K562 (cell line): ENCODE measurements around the gene CMIP. TPM values are rescaled to one million over a fixed set of nuclear protein-coding genes. Genes with fewer than 3 reads are reported as not detected.

Source experiments
- BRCA1 ChIP-seq, 2 experiments: fragments of 450-650 bp in 1 of 2; sonication (generic) in 1 of 2; formaldehyde crosslinking in 1 of 2; IDR thresholded peaks; 2 replicates each; pipeline versions ENCODE4 v1.5.0 to v1.6.1; 2017 to 2020; ENCODE audit warnings: mild to moderate bottlenecking in 1 of 2, missing genetic modification reagents in 1 of 2
- CC2D1A ChIP-seq: fragments of 450-650 bp; IDR thresholded peaks from 2 replicates; pipeline ENCODE4 v1.6.1; 2017; ENCODE audit warnings: mild to moderate bottlenecking
- ETV5 ChIP-seq: sonication (generic); formaldehyde crosslinking; IDR thresholded peaks from 2 replicates; pipeline ENCODE4 v1.4.0; 2020; ENCODE audit warnings: low read depth, mild to moderate bottlenecking, missing genetic modification reagents
- FOXA1 ChIP-seq: fragments of 450-650 bp; IDR thresholded peaks from 2 replicates; pipeline ENCODE4 v1.6.1; 2016; ENCODE audit warnings: mild to moderate bottlenecking, borderline replicate concordance
- RBM22 ChIP-seq: fragments of 200-400 bp; formaldehyde crosslinking; IDR thresholded peaks from 2 replicates; pipeline ENCODE4 v1.6.1; 2018; ENCODE audit warnings: low read length, low read depth; ENCODE audit not compliant: poor library complexity, severe bottlenecking
- ZC3H4 ChIP-seq: sonication (generic); formaldehyde crosslinking; IDR thresholded peaks from 2 replicates; pipeline ENCODE4 v1.9.0; 2021; ENCODE audit warnings: missing genetic modification reagents, borderline replicate concordance
- ZNF79 ChIP-seq: fragments of 250-450 bp; sonication (Bioruptor Pico); IDR thresholded peaks from 2 replicates; pipeline ENCODE4 v1.4.0; 2020; ENCODE audit warnings: low read depth, mild to moderate bottlenecking, moderate library complexity
- polyA plus RNA-seq, 8 experiments: library from polyadenylated mRNA; depleted of rRNA in 4 of 8; stranded (reverse) in 5 of 8; unstranded in 3 of 8; fragments of >200 nt; fragmentation: Nextera tagmentation in 2 of 8; fragmentation: Illumina TruSeq in 1 of 8; extraction: Ambion mirVana in 2 of 8; extraction: Trizol in 1 of 8; gene quantifications; 2 replicates each; pipeline versions ENCODE4 v1.2.1 to v1.2.3, GENCODE V29; 2011 to 2014; ENCODE audit warnings: inconsistent platforms in 1 of 8, missing spikeins in 1 of 8
- total RNA-seq, 7 experiments: library from RNA; depleted of rRNA in 6 of 7; stranded (reverse); fragments of >200 nt in 6 of 7; fragmentation: Illumina TruSeq in 2 of 7; extraction: Trizol in 2 of 7; gene quantifications; 2 replicates each; pipeline versions ENCODE4 v1.2.1 to v1.2.3, GENCODE V29; 2011 to 2021; ENCODE audit warnings: low replicate concordance in 1 of 7
- TF ChIP-seq, protein P1 (sequence below), 2 experiments: fragments of 450-650 bp; formaldehyde crosslinking in 1 of 2; IDR thresholded peaks; 2 replicates each; pipeline versions ENCODE4 v1.4.0 to v1.6.1; 2014 to 2020; ENCODE audit warnings: mild to moderate bottlenecking in 2 of 2, borderline replicate concordance in 1 of 2, low read depth in 1 of 2
- TF ChIP-seq, protein P2 (sequence below): fragments of 450-650 bp; formaldehyde crosslinking; IDR thresholded peaks from 2 replicates; pipeline ENCODE4 v1.4.0; 2020; ENCODE audit warnings: mild to moderate bottlenecking
- TF ChIP-seq, protein P3 (sequence below): fragments of 450-650 bp; IDR thresholded peaks from 2 replicates; pipeline ENCODE4 v1.6.1; 2016
- TF ChIP-seq, protein P4 (sequence below): fragments of 450-650 bp; formaldehyde crosslinking; IDR thresholded peaks from 2 replicates; pipeline ENCODE4 v1.4.0; 2022; ENCODE audit warnings: missing genetic modification characterization
- TF ChIP-seq, protein P5 (sequence below), 2 experiments: fragments of 450-650 bp; conservative IDR thresholded peaks; 2 replicates each; pipeline ENCODE4 v1.6.1; 2017; ENCODE audit warnings: mild to moderate bottlenecking in 2 of 2, moderate library complexity in 2 of 2

The CMIP gene
- total and polyA plus RNA-seq, 9 of the 15 experiments (the other 6 are each of a cell fraction or from before 2014, with no cell fraction given): 0.94 to 82.5 (median 10.3) TPM

DNA sequence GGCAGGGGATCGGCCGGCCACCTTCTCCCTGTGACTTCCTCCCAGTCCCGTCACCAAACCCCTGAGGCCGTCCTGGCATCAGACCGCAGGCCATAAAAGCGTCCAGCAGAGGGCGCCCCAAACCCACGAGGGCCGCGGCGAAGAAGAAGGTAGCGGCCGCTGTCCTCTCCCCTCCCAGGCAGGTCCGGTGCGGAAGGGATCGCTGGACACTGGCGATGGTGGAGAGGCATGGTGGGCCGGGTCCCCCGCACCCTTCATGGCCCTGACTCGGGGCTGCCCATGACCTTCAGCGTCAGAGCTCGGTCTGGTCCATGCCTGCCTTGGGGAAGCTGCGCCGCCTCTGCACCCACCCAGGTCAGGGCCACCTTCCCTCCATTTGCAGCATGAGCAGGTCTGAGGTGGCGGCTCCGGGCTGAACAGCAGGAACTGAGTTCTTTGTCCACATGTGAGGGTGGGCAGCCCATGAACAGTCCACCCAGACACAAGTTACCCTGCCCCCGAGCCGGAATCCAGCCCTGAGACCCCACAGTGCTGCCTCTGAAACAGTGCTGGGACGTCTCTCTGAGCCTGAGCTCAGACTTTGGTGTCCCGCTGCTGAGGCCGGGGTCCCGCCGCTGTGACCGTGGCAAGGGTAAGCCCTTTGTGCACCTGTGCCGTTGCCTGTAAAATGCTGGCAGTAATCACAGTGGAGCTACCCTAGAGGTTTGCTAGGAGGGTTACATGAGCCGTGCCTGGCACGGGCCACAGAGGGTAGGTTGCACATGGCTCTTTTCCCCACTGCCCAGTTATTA is 40.8 kb upstream of the CMIP start (continued):
- TF ChIP-seq, protein P1, sequence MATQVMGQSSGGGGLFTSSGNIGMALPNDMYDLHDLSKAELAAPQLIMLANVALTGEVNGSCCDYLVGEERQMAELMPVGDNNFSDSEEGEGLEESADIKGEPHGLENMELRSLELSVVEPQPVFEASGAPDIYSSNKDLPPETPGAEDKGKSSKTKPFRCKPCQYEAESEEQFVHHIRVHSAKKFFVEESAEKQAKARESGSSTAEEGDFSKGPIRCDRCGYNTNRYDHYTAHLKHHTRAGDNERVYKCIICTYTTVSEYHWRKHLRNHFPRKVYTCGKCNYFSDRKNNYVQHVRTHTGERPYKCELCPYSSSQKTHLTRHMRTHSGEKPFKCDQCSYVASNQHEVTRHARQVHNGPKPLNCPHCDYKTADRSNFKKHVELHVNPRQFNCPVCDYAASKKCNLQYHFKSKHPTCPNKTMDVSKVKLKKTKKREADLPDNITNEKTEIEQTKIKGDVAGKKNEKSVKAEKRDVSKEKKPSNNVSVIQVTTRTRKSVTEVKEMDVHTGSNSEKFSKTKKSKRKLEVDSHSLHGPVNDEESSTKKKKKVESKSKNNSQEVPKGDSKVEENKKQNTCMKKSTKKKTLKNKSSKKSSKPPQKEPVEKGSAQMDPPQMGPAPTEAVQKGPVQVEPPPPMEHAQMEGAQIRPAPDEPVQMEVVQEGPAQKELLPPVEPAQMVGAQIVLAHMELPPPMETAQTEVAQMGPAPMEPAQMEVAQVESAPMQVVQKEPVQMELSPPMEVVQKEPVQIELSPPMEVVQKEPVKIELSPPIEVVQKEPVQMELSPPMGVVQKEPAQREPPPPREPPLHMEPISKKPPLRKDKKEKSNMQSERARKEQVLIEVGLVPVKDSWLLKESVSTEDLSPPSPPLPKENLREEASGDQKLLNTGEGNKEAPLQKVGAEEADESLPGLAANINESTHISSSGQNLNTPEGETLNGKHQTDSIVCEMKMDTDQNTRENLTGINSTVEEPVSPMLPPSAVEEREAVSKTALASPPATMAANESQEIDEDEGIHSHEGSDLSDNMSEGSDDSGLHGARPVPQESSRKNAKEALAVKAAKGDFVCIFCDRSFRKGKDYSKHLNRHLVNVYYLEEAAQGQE (IDR thresholded peaks at IDR 0.05; ENCODE audit: borderline replicate concordance): peak; percentile 96
- TF ChIP-seq, protein P1 (CRISPR knock-in tag; IDR thresholded peaks at IDR 0.05; ENCODE audit: low read depth): no peak
- TF ChIP-seq BRCA1 (IDR thresholded peaks at IDR 0.05) (no peak), BRCA1 (CRISPR knock-in tag; IDR thresholded peaks at IDR 0.05) (no peak), RBM22 (no peak), ZNF79 (CRISPR knock-in tag) (no peak), ZC3H4 (CRISPR knock-in tag) (no peak), CC2D1A (peak; percentile 96), FOXA1 (no peak), ETV5 (CRISPR knock-in tag) (peak; percentile 57; the same call in 1 of the 2 replicates)
- TF ChIP-seq, protein P2, sequence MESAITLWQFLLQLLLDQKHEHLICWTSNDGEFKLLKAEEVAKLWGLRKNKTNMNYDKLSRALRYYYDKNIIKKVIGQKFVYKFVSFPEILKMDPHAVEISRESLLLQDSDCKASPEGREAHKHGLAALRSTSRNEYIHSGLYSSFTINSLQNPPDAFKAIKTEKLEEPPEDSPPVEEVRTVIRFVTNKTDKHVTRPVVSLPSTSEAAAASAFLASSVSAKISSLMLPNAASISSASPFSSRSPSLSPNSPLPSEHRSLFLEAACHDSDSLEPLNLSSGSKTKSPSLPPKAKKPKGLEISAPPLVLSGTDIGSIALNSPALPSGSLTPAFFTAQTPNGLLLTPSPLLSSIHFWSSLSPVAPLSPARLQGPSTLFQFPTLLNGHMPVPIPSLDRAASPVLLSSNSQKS (CRISPR knock-in tag): no peak
- TF ChIP-seq, protein P3, sequence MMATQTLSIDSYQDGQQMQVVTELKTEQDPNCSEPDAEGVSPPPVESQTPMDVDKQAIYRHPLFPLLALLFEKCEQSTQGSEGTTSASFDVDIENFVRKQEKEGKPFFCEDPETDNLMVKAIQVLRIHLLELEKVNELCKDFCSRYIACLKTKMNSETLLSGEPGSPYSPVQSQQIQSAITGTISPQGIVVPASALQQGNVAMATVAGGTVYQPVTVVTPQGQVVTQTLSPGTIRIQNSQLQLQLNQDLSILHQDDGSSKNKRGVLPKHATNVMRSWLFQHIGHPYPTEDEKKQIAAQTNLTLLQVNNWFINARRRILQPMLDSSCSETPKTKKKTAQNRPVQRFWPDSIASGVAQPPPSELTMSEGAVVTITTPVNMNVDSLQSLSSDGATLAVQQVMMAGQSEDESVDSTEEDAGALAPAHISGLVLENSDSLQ: no peak
- TF ChIP-seq, protein P4, sequence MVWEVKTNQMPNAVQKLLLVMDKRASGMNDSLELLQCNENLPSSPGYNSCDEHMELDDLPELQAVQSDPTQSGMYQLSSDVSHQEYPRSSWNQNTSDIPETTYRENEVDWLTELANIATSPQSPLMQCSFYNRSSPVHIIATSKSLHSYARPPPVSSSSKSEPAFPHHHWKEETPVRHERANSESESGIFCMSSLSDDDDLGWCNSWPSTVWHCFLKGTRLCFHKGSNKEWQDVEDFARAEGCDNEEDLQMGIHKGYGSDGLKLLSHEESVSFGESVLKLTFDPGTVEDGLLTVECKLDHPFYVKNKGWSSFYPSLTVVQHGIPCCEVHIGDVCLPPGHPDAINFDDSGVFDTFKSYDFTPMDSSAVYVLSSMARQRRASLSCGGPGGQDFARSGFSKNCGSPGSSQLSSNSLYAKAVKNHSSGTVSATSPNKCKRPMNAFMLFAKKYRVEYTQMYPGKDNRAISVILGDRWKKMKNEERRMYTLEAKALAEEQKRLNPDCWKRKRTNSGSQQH (CRISPR knock-in tag): no peak
- TF ChIP-seq, protein P5, sequence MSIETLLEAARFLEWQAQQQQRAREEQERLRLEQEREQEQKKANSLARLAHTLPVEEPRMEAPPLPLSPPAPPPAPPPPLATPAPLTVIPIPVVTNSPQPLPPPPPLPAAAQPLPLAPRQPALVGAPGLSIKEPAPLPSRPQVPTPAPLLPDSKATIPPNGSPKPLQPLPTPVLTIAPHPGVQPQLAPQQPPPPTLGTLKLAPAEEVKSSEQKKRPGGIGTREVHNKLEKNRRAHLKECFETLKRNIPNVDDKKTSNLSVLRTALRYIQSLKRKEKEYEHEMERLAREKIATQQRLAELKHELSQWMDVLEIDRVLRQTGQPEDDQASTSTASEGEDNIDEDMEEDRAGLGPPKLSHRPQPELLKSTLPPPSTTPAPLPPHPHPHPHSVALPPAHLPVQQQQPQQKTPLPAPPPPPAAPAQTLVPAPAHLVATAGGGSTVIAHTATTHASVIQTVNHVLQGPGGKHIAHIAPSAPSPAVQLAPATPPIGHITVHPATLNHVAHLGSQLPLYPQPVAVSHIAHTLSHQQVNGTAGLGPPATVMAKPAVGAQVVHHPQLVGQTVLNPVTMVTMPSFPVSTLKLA (conservative IDR thresholded peaks at IDR 0.05): peak in 1 of 2 experiments; percentile 44; a peak in 1 of 4 replicates
